ENCODE results near the gene CNTNAP5. TPM values are rescaled to one million over a fixed set of nuclear protein-coding genes. Genes with fewer than 3 reads are reported as not detected.

The CNTNAP5 gene
- total and polyA plus RNA-seq, 4 donors = not detected

DNA sequence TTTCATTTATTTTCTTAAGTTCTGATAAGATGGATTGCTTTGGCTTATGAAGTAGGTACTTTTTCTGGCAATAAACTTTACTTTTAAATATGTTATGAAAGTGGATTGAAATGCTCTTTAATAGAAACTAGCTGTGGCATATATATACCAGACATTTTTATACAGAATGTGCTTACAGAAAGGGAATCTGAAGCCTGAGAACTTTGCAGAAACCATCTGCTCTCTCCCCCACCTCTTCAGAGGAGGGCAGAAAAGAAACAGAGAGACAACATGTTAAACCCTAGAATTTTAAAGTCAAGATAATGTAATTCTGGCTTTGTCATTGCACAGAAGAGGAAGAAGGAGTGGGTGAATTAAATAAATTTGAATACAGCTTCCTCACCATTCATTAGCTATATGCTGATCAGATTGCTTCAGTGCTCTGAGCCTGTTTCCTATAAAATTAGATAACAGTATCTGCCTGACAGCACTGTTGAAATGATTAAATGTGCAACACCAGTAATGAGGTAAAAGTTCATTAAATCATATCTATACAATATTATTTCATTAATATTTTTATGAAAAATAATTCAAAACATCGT is 247.3 kb downstream of the CNTNAP5 start:
- H3K4me1 ChIP-seq (ENCODE audit: control insufficient read depth in 1 of 2, insufficient read depth in 2 of 2, low read length in 2 of 2) = no peaks in the 10 kb centered on the region
- DNase-seq = no peak
- H3K27me3 ChIP-seq (ENCODE audit: control insufficient read depth in 1 of 2, insufficient read depth in 2 of 2, low read length in 1 of 2) = no peaks in the 10 kb centered on the region
- no peak overlapping the region for H3K27ac ChIP-seq (ENCODE audit: low read depth in 1 of 2, low read length in 2 of 2)
- ATAC-seq (ENCODE audit: low FRiP score) = no peak
- WGBS, 2 donors = 28 to 42% methylated on average over 1 of the region's 1 CpG
- no peak overlapping the region for H3K4me3 ChIP-seq (ENCODE audit: low read length in 2 of 2)
- H3K9me3 ChIP-seq (ENCODE audit: control insufficient read depth, low read length) = no peaks in the 10 kb centered on the region
- no peaks in the 10 kb centered on the region for H3K36me3 ChIP-seq (ENCODE audit: control insufficient read depth in 1 of 2, insufficient read depth in 2 of 2, low read length in 1 of 2)
- intact Hi-C loops (cut with DNase I) = no loop called here

- no peak for ATAC-seq (ENCODE audit: low FRiP score)
Observed at GRCh38 chr2:124281541-124281940, 256.5 kb downstream of the CNTNAP5 start.

GRCh38 chr2:124283096-124283495 is 258.0 kb downstream of the CNTNAP5 start:
- DNase-seq = no peak
- Histone ChIP-seq H3K4me3 (ENCODE audit: low read length in 2 of 2) (no peak overlapping the region), H3K9me3 (ENCODE audit: control insufficient read depth, low read length) (peaks cover 2% of the 10 kb centered on the region), H3K36me3 (ENCODE audit: control insufficient read depth in 1 of 2, insufficient read depth in 2 of 2, low read length in 1 of 2) (no peaks in the 10 kb centered on the region), H3K27me3 (ENCODE audit: control insufficient read depth in 1 of 2, insufficient read depth in 2 of 2, low read length in 1 of 2) (no peaks in the 10 kb centered on the region), H3K4me1 (ENCODE audit: control insufficient read depth in 1 of 2, insufficient read depth in 2 of 2, low read length in 2 of 2) (no peaks in the 10 kb centered on the region), H3K27ac (ENCODE audit: low read depth in 1 of 2, low read length in 2 of 2) (no peak overlapping the region)
- no peak for ATAC-seq (ENCODE audit: low FRiP score)
- intact Hi-C loops (cut with DNase I) = no loop called here

More at GRCh38 chr2:124281541-124281940, 256.5 kb downstream of the CNTNAP5 start:
- no peaks in the 10 kb centered on the region for H3K27me3 ChIP-seq (ENCODE audit: control insufficient read depth in 1 of 2, insufficient read depth in 2 of 2, low read length in 1 of 2)
- 68 to 74% methylated on average over 10 of the region's 10 CpGs for WGBS, 2 donors
- H3K9me3 ChIP-seq (ENCODE audit: control insufficient read depth, low read length) = peaks cover 2% of the 10 kb centered on the region
- intact Hi-C loops (cut with DNase I) = no loop called here
- DNase-seq = no peak
- no peaks in the 10 kb centered on the region for H3K36me3 ChIP-seq (ENCODE audit: control insufficient read depth in 1 of 2, insufficient read depth in 2 of 2, low read length in 1 of 2)
- H3K4me3 ChIP-seq (ENCODE audit: low read length in 2 of 2) = no peak overlapping the region
- H3K27ac ChIP-seq (ENCODE audit: low read depth in 1 of 2, low read length in 2 of 2) = no peak overlapping the region
- H3K4me1 ChIP-seq (ENCODE audit: control insufficient read depth in 1 of 2, insufficient read depth in 2 of 2, low read length in 2 of 2) = no peaks in the 10 kb centered on the region

DNA sequence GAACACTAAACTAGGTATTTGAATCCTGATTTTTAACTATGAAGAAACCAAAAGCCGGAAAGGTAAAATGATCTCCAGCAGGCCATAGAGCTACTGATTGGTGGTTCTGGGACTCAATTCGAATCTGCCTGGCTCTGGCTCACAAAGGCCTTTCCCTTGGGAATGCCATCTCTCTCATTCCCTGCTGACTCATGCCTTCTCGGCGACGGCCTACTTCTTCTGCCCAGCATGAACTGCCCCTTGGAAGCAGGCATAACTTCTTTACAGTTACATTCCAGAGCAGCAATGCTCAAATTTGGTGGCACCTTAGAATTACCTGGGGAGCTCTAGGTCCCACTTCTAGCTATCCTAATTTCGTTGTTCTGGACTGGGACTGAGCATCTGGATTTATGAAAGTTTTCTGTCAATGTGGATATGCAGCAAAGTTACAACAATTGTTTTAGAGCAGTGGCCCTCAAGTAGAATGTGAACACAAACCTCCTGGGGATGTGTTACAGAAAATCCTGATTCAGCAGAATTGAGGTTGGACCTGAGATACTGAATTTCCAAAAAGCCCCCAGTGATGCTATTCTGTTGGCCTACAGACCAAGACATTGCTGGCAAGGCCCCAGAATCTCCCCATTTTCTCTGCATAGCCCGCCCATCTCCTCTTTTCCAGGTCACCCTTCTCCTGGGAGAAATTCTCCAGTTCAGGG is 261.1 kb downstream of the CNTNAP5 start:
- Histone ChIP-seq H3K36me3 (ENCODE audit: control insufficient read depth in 1 of 2, insufficient read depth in 2 of 2, low read length in 1 of 2) (no peaks in the 10 kb centered on the region), H3K4me3 (ENCODE audit: low read length in 2 of 2) (no peak overlapping the region), H3K9me3 (ENCODE audit: control insufficient read depth, low read length) (peaks cover 2% of the 10 kb centered on the region), H3K4me1 (ENCODE audit: control insufficient read depth in 1 of 2, insufficient read depth in 2 of 2, low read length in 2 of 2) (no peaks in the 10 kb centered on the region), H3K27ac (ENCODE audit: low read depth in 1 of 2, low read length in 2 of 2) (no peak overlapping the region), H3K27me3 (ENCODE audit: control insufficient read depth in 1 of 2, insufficient read depth in 2 of 2, low read length in 1 of 2) (no peaks in the 10 kb centered on the region)
- ATAC-seq (ENCODE audit: low FRiP score) (no peak), DNase-seq (no peak)
- intact Hi-C loops (cut with DNase I) = no loop called here
- WGBS, 2 donors = 63 to 65% methylated on average over 7 of the region's 7 CpGs

DNA sequence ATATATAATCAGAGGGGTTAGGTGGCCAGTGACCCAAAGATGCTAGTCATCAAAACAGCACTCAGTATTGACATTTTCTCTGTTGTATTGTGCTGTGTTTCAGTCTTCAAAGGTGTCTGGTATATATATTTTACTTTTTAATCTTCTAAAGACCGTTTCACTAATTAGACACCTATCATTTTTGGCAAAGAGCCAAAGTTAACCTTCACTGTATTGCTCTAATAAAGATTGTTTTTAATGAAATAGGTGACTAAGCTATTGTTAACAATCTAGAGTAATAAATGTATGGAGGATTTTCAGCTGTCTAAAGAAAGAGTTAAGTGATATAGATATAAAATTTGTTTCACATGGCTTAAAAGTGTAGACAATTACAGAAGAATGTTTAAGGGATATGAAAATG is 264.0 kb downstream of the CNTNAP5 start:
- no peaks in the 10 kb centered on the region for H3K27me3 ChIP-seq (ENCODE audit: control insufficient read depth in 1 of 2, insufficient read depth in 2 of 2, low read length in 1 of 2)
- no peaks in the 10 kb centered on the region for H3K4me1 ChIP-seq (ENCODE audit: control insufficient read depth in 1 of 2, insufficient read depth in 2 of 2, low read length in 2 of 2)
- intact Hi-C loops (cut with DNase I) = no loop called here
- H3K9me3 ChIP-seq (ENCODE audit: control insufficient read depth, low read length) = no peaks in the 10 kb centered on the region
- no peak for ATAC-seq (ENCODE audit: low FRiP score)
- no peak overlapping the region for H3K27ac ChIP-seq (ENCODE audit: low read depth in 1 of 2, low read length in 2 of 2)
- H3K36me3 ChIP-seq (ENCODE audit: control insufficient read depth in 1 of 2, insufficient read depth in 2 of 2, low read length in 1 of 2) = no peaks in the 10 kb centered on the region
- no peak overlapping the region for H3K4me3 ChIP-seq (ENCODE audit: low read length in 2 of 2)
- 54 to 57% methylated on average over 1 of the region's 1 CpG for WGBS, 2 donors
- DNase-seq = no peak

GRCh38 chr2:124289615-124290014 is 264.5 kb downstream of the CNTNAP5 start:
- H3K27me3 ChIP-seq (ENCODE audit: control insufficient read depth in 1 of 2, insufficient read depth in 2 of 2, low read length in 1 of 2) = no peaks in the 10 kb centered on the region
- intact Hi-C loops (cut with DNase I) = no loop called here
- no peaks in the 10 kb centered on the region for H3K9me3 ChIP-seq (ENCODE audit: control insufficient read depth, low read length)
- H3K4me1 ChIP-seq (ENCODE audit: control insufficient read depth in 1 of 2, insufficient read depth in 2 of 2, low read length in 2 of 2) = no peaks in the 10 kb centered on the region
- DNase-seq (no peak), ATAC-seq (ENCODE audit: low FRiP score) (no peak)
- H3K27ac ChIP-seq (ENCODE audit: low read depth in 1 of 2, low read length in 2 of 2) = no peak overlapping the region
- H3K4me3 ChIP-seq (ENCODE audit: low read length in 2 of 2) = no peak overlapping the region
- H3K36me3 ChIP-seq (ENCODE audit: control insufficient read depth in 1 of 2, insufficient read depth in 2 of 2, low read length in 1 of 2) = no peaks in the 10 kb centered on the region
- 64 to 74% methylated on average over 1 of the region's 1 CpG for WGBS, 2 donors

GRCh38 chr2:124296470-124296869 is 271.4 kb downstream of the CNTNAP5 start:
- WGBS, 2 donors = 50 to 84% methylated on average over 2 of the region's 2 CpGs
- no peak for ATAC-seq (ENCODE audit: low FRiP score)
- Histone ChIP-seq H3K27ac (ENCODE audit: low read depth in 1 of 2, low read length in 2 of 2) (no peak overlapping the region), H3K27me3 (ENCODE audit: control insufficient read depth in 1 of 2, insufficient read depth in 2 of 2, low read length in 1 of 2) (no peaks in the 10 kb centered on the region), H3K9me3 (ENCODE audit: control insufficient read depth, low read length) (peaks cover 7% of the 10 kb centered on the region), H3K4me3 (ENCODE audit: low read length in 2 of 2) (no peak overlapping the region), H3K4me1 (ENCODE audit: control insufficient read depth in 1 of 2, insufficient read depth in 2 of 2, low read length in 2 of 2) (peaks cover 0 to 2% of the 10 kb centered on the region in 2 donors), H3K36me3 (ENCODE audit: control insufficient read depth in 1 of 2, insufficient read depth in 2 of 2, low read length in 1 of 2) (no peaks in the 10 kb centered on the region)
- intact Hi-C loops (cut with DNase I) = no loop called here
- DNase-seq = no peak

GRCh38 chr2:124301915-124302314 is 276.8 kb downstream of the CNTNAP5 start:
- Histone ChIP-seq H3K4me3 (ENCODE audit: low read length in 2 of 2) (no peak overlapping the region), H3K9me3 (ENCODE audit: control insufficient read depth, low read length) (peaks cover 7% of the 10 kb centered on the region), H3K27me3 (ENCODE audit: control insufficient read depth in 1 of 2, insufficient read depth in 2 of 2, low read length in 1 of 2) (no peaks in the 10 kb centered on the region), H3K4me1 (ENCODE audit: control insufficient read depth in 1 of 2, insufficient read depth in 2 of 2, low read length in 2 of 2) (peaks cover 0 to 2% of the 10 kb centered on the region in 2 donors), H3K27ac (ENCODE audit: low read depth in 1 of 2, low read length in 2 of 2) (no peak overlapping the region), H3K36me3 (ENCODE audit: control insufficient read depth in 1 of 2, insufficient read depth in 2 of 2, low read length in 1 of 2) (no peaks in the 10 kb centered on the region)
- intact Hi-C loops (cut with DNase I) = no loop called here
- DNase-seq = no peak
- no peak for ATAC-seq (ENCODE audit: low FRiP score)

GRCh38 chr2:124308319-124309062 is 283.4 kb downstream of the CNTNAP5 start:
- WGBS, 2 donors = 61 to 81% methylated on average over 1 of the region's 1 CpG

More at GRCh38 chr2:124308319-124309062, 283.4 kb downstream of the CNTNAP5 start:
- intact Hi-C loops (cut with DNase I) = no loop called here
- no peaks in the 10 kb centered on the region for H3K9me3 ChIP-seq (ENCODE audit: control insufficient read depth, low read length)
- ATAC-seq (ENCODE audit: low FRiP score) (no peak), DNase-seq (no peak)
- no peaks in the 10 kb centered on the region for H3K27me3 ChIP-seq (ENCODE audit: control insufficient read depth in 1 of 2, insufficient read depth in 2 of 2, low read length in 1 of 2)
- no peak overlapping the region for H3K4me3 ChIP-seq (ENCODE audit: low read length in 2 of 2)
- H3K27ac ChIP-seq (ENCODE audit: low read depth in 1 of 2, low read length in 2 of 2) = no peak overlapping the region
- H3K4me1 ChIP-seq (ENCODE audit: control insufficient read depth in 1 of 2, insufficient read depth in 2 of 2, low read length in 2 of 2) = no peaks in the 10 kb centered on the region
- no peaks in the 10 kb centered on the region for H3K36me3 ChIP-seq (ENCODE audit: control insufficient read depth in 1 of 2, insufficient read depth in 2 of 2, low read length in 1 of 2)
